Midbrain (tissue), 1 donor: Measurements from ENCODE around the gene PIGZ.

Experiments used
- DNase-seq: peaks from one replicate; lab custom pipeline; 2025; lab: John Stamatoyannopoulos, UW

PIGZ gene

GRCh38 chr3:196968233-196969133, at the start of gene PIGZ:
TSS of gene PIGZ (minus strand) at chr3:196968833. CDS start at chr3:196952031, 16,802 bp downstream.
- DNase-seq: peak; percentile 38

GRCh38 chr3:197017003-197017402, 48.4 kb upstream of the PIGZ start:
- DNase-seq: no peak

- no peak for DNase-seq
Observed at GRCh38 chr3:197015790-197016736, 47.4 kb upstream of the PIGZ start.

- no peak for DNase-seq
Observed at GRCh38 chr3:197014942-197015575, 46.4 kb upstream of the PIGZ start.

GRCh38 chr3:197014024-197014423, 45.4 kb upstream of the PIGZ start:
- no peak for DNase-seq

- DNase-seq: no peak
Observed at GRCh38 chr3:197012540-197012883, 43.9 kb upstream of the PIGZ start.

- no peak for DNase-seq
Observed at GRCh38 chr3:197011780-197012539, 43.3 kb upstream of the PIGZ start.

- no peak for DNase-seq
Observed at GRCh38 chr3:197010556-197011351, 42.1 kb upstream of the PIGZ start.

- no peak for DNase-seq
Observed at GRCh38 chr3:197009532-197010019, 40.9 kb upstream of the PIGZ start.

- DNase-seq: no peak
Observed at GRCh38 chr3:197008436-197009209, 40.0 kb upstream of the PIGZ start.

- DNase-seq: no peak
Observed at GRCh38 chr3:197007953-197008352, 39.3 kb upstream of the PIGZ start.

GRCh38 chr3:197007296-197007940, 38.8 kb upstream of the PIGZ start:
- no peak for DNase-seq

- no peak for DNase-seq
Observed at GRCh38 chr3:197006860-197007259, 38.2 kb upstream of the PIGZ start.

GRCh38 chr3:197006446-197006845, 37.8 kb upstream of the PIGZ start:
- no peak for DNase-seq

- DNase-seq: no peak
Observed at GRCh38 chr3:197003461-197004385, 35.1 kb upstream of the PIGZ start.

GRCh38 chr3:197002701-197003454, 34.2 kb upstream of the PIGZ start:
- peak; percentile 73 for DNase-seq

- DNase-seq: no peak
Observed at GRCh38 chr3:197001972-197002700, 33.5 kb upstream of the PIGZ start.
